Skeletal muscle satellite cell (primary cell): Measurements from ENCODE around the gene SGIP1.
A peak's percentile ranks its signal among the peaks of the same experiment; 100 is the strongest.
"Not testable (repeated sequence)": the region's sequence is repeated elsewhere in the genome, so short reads cannot be mapped to it uniquely, and the experiment has no call there.

Experiments
- H3K27me3 ChIP-seq: 2 replicates; pipeline ENCODE4 v1.7.0; 2013; ENCODE audit warnings: low read length; ENCODE audit not compliant: control insufficient read depth, insufficient read depth
- H3K36me3 ChIP-seq: 2 replicates; pipeline ENCODE4 v1.7.0; 2013; ENCODE audit warnings: mild to moderate bottlenecking, control low read depth, low read length; ENCODE audit not compliant: insufficient read depth
- H3K4me1 ChIP-seq: 2 replicates; pipeline ENCODE4 v1.7.0; 2013; ENCODE audit warnings: low read length; ENCODE audit not compliant: control insufficient read depth, insufficient read depth
- H3K4me2 ChIP-seq: 2 replicates; pipeline ENCODE4 v1.7.0; 2013; ENCODE audit warnings: mild to moderate bottlenecking, low read length
- H3K4me3 ChIP-seq: 2 replicates; pipeline ENCODE4 v1.7.0; 2013; ENCODE audit warnings: low read length
- H3K9ac ChIP-seq: 2 replicates; pipeline ENCODE4 v1.7.0; 2013; ENCODE audit warnings: mild to moderate bottlenecking, low read depth, low read length, moderate library complexity
- H3K9me3 ChIP-seq: replicated peaks from 2 replicates; pipeline ENCODE4 v1.7.0; 2013; ENCODE audit warnings: mild to moderate bottlenecking, control low read depth, low read length

SGIP1 gene

DNA sequence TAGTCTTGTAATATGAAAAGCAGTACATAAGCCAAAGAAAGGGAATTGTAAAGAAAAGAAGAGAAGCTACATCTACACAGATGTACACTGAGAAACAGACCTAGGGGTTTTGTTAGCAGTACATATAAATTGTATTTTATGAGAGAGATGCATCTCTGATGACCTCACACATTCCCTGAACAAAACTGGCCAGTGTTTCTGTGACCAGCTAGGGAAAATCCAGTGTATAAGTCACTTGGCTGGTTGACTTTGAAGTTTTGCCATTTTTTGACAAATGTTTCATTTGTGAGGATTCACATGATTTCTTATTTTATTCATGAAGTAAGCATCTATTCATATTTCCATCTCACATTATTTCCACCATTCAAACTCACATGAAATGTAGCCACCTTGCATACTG lies 190.0 kb downstream of the SGIP1 start:
- Histone ChIP-seq H3K36me3 (no peaks in the 10 kb centered on the region), H3K4me2 (no peak overlapping the region), H3K27me3 (no peaks in the 10 kb centered on the region), H3K9ac (no peak overlapping the region), H3K9me3 (no peaks in the 10 kb centered on the region), H3K4me1 (peaks cover 22% of the 10 kb centered on the region), H3K4me3 (no peak overlapping the region)

DNA sequence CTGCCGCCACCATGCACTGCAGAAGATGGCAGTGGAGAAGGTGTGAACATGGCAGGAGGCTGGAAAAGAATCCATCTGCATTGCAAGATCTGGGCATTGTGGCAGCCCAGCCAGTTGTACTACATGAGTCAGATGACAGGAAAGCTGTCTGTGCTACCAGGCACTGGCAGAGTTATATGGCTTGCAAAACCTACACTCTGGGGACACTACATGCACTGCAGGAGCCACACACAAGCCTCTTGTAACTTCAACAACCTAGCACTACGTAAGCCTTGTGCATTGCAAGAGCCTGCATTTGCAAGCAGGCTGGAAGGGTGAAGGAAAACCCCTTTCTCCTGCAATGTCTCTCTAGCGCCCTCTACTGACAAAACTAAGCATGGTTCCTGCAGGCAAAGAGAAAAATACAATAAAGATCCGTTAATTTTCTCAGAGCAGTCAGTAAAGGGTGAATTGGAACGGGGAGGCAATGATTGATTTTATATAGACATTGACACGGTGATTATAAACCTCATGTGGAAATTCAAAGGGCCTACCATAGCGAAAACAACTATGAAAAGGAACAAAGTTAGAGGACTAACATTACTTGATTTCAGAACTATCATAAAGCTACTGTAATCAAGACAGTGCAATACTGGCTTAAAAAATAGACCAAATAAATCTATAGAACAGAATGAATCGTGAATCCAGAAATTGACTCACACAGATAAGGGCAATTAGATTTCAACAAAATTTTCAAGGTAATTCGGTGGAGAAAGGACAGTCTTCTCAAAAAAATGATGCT lies 192.1 kb downstream of the SGIP1 start:
- Histone ChIP-seq H3K9me3 (no peaks in the 10 kb centered on the region), H3K9ac (no peak overlapping the region), H3K4me1 (peaks cover 31% of the 10 kb centered on the region), H3K4me3 (no peak overlapping the region), H3K4me2 (no peak overlapping the region), H3K36me3 (no peaks in the 10 kb centered on the region), H3K27me3 (no peaks in the 10 kb centered on the region)

- H3K4me1 ChIP-seq, result peaks cover 42% of the 10 kb centered on the region
- no peaks in the 10 kb centered on the region for H3K36me3 ChIP-seq
- no peaks in the 10 kb centered on the region for H3K9me3 ChIP-seq
- no peaks in the 10 kb centered on the region for H3K27me3 ChIP-seq
- H3K9ac ChIP-seq, result no peak overlapping the region
- no peak overlapping the region for H3K4me3 ChIP-seq
- H3K4me2 ChIP-seq, result no peak overlapping the region
Measured at GRCh38 chr1:66728021-66728420, 194.1 kb downstream of the SGIP1 start.

DNA sequence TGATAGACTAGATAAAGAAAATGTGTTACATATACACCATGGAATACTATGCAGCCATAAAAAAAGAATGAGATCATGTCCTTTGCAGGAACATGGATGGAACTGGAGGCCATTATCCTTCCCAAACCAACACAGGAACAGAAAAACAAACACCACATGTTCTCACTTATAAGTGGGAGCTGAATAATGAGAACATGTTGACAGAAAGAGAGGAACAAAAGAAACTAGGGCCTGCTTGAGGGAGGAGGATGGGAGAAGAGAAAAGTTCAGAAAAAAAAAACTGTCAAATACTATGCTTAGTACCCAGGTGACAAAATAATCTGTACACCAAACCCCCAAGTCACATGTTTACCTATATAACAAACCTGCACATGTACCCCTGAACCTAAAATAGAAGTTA lies 194.8 kb downstream of the SGIP1 start:
- not testable (repeated sequence) for H3K4me3 ChIP-seq, H3K27me3 ChIP-seq, H3K9ac ChIP-seq, H3K4me2 ChIP-seq, H3K36me3 ChIP-seq, H3K9me3 ChIP-seq
- H3K4me1 ChIP-seq, result peaks cover 49% of the 10 kb centered on the region

DNA sequence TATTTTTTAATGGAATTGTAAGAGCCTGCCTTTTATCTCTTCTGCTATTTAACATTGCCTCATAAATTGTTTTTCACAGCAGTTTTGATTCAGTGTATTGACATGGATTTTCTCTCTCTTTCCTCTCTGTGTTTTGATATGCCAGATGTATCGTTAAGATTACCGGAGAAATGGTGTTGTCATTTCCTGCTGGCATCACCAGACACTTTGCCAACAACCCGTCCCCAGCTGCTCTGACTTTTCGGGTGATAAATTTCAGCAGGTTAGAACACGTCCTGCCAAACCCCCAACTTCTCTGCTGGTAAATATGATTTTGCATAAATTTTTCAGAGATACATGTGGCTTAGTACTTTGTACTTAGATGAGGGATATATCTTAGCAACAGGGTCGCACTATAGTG lies 195.2 kb downstream of the SGIP1 start:
- no peaks in the 10 kb centered on the region for H3K27me3 ChIP-seq
- peaks cover 51% of the 10 kb centered on the region for H3K4me1 ChIP-seq
- H3K4me2 ChIP-seq, result peak overlapping the region; percentile 0
- no peak overlapping the region for H3K4me3 ChIP-seq
- no peaks in the 10 kb centered on the region for H3K36me3 ChIP-seq
- no peak overlapping the region for H3K9ac ChIP-seq
- no peaks in the 10 kb centered on the region for H3K9me3 ChIP-seq

DNA sequence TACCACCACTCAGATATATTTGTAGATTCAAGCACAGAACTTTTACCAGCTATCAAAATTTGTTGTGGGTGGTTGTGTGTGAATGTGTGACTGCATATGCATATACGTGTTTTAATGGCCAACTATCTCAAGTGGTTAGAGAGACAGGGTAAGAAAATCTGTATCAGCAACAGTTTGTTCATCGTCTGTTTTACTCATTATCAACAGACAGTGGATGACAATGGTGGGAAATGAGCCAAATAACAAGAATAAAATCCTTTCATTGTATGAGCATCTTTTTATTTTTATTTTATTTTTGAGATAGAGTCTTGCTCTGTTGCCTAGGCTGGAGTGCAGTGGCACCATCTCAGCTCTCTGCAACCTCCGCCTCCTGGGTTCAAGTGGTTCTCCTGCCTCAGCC lies 195.6 kb downstream of the SGIP1 start:
- Histone ChIP-seq H3K9me3 (no peaks in the 10 kb centered on the region), H3K4me3 (no peak overlapping the region), H3K27me3 (no peaks in the 10 kb centered on the region), H3K4me2 (peak overlapping the region; percentile 0), H3K4me1 (peaks cover 48% of the 10 kb centered on the region), H3K36me3 (no peaks in the 10 kb centered on the region), H3K9ac (no peak overlapping the region)

GRCh38 chr1:66730462-66730861 lies 196.5 kb downstream of the SGIP1 start:
- no peak overlapping the region for H3K9ac ChIP-seq
- no peak overlapping the region for H3K4me2 ChIP-seq
- no peaks in the 10 kb centered on the region for H3K9me3 ChIP-seq
- no peaks in the 10 kb centered on the region for H3K36me3 ChIP-seq
- no peaks in the 10 kb centered on the region for H3K27me3 ChIP-seq
- no peak overlapping the region for H3K4me3 ChIP-seq
- H3K4me1 ChIP-seq, result peaks cover 47% of the 10 kb centered on the region

- H3K36me3 ChIP-seq, result no peaks in the 10 kb centered on the region
- H3K4me2 ChIP-seq, result no peak overlapping the region
- no peak overlapping the region for H3K4me3 ChIP-seq
- no peaks in the 10 kb centered on the region for H3K27me3 ChIP-seq
- peaks cover 43% of the 10 kb centered on the region for H3K4me1 ChIP-seq
- no peak overlapping the region for H3K9ac ChIP-seq
- no peaks in the 10 kb centered on the region for H3K9me3 ChIP-seq
Measured at GRCh38 chr1:66731170-66731865, 197.4 kb downstream of the SGIP1 start.

DNA sequence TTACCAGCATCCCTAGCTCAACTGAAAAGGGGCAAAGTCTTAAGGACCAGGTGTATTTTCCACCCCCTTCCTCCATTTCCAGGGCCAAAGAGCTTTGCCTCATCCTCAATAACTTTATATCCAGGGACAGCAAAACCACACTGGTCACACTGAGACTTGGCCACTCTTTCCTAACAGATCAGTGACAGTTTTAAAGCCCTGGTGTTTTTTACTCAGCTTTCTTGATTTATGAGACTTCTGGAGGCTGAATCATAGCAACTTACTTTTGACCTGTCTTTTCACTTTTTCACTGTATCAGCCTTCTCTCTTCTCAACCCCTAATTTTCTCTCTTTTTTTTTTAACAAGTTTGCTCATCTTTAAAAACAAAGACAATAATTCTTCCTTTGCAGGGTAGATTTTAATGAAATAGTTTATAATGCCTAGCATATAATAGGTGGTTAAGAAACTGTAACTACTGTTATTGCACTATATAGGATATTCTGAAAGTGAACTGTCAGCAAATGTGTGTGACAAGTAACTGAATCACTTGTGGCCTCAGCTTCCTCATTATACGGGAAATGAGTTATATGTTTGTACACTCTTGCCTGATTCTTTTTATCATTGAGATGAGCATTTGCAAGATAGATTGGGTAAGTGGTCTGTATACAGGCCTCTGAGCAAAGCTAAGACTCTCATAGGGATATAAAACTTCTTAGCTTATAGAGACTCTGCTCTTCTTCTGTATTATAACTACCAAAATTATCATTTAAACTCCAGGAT lies 198.6 kb downstream of the SGIP1 start:
- H3K9me3 ChIP-seq, result no peaks in the 10 kb centered on the region
- H3K4me1 ChIP-seq, result peaks cover 40% of the 10 kb centered on the region
- H3K9ac ChIP-seq, result no peak overlapping the region
- no peak overlapping the region for H3K4me2 ChIP-seq
- H3K36me3 ChIP-seq, result no peaks in the 10 kb centered on the region
- no peaks in the 10 kb centered on the region for H3K27me3 ChIP-seq
- no peak overlapping the region for H3K4me3 ChIP-seq

DNA sequence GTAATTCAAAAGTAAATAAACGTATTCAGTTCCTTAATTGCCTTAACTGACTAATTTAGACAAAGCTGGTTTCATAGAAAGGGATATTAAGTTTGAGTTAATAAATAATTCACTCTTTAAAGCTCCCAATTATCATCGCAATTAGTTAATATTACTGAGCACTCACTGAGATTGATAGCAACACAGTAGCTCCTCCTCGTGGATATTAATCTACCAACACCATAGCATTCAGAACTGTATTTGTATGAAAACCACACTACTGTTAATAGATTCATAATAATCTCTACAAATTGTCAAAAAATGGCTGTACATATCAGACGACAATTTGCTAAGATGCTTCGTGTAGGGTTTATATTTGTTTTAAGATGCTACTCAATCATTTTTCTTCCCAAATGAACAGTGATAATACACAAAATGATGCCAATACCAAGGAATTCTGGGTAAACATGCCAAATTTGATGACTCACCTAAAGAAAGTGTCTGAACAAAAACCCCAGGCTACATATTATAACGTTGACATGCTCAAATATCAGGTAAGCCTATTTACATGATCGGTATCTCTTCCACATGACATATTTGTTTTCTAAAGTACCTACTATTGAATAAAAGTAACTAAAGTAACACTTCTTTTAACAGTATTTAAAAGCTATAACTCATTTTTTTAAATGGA lies 199.5 kb downstream of the SGIP1 start:
- Histone ChIP-seq H3K9me3 (no peaks in the 10 kb centered on the region), H3K4me3 (no peak overlapping the region), H3K4me1 (peaks cover 32% of the 10 kb centered on the region), H3K4me2 (no peak overlapping the region), H3K9ac (no peak overlapping the region), H3K27me3 (no peaks in the 10 kb centered on the region), H3K36me3 (no peaks in the 10 kb centered on the region)

DNA sequence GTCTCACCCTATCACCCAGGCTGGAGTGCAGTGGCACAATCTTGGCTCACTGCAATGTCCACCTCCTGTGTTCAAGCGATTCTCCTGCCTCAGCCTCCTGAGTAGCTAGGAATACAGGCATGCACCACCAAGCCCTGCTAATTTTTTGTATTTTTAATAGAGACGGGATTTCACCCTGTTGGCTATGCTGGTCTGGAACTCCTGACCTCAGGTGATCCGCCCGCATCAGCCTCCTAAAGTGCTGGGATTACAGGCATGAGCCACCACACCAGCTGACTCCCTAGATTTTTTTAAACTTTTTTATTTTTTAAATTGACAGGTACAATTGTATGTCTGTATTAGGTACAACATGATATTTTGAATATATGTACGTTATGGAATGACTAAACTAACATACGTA lies 200.6 kb downstream of the SGIP1 start:
- not testable (repeated sequence) for H3K4me2 ChIP-seq, H3K9me3 ChIP-seq, H3K27me3 ChIP-seq, H3K4me3 ChIP-seq, H3K9ac ChIP-seq, H3K36me3 ChIP-seq
- H3K4me1 ChIP-seq, result peaks cover 23% of the 10 kb centered on the region
